ENCODE results near the gene ARHGAP22.

ARHGAP22 gene

GRCh38 chr10:48538611-48539010 lies 66.3 kb downstream of the ARHGAP22 start:
- ATAC-seq (ENCODE audit: low read depth) (no peak), DNase-seq (ENCODE audit: low spot score in 2 of 2) (no peak)
- Mint-ChIP-seq H3K27ac (no peak overlapping the region), H3K36me3 (no peaks in the 10 kb centered on the region), H3K4me3 (no peak overlapping the region), H3K4me1 (no peaks in the 10 kb centered on the region), H3K9me3 (no peaks in the 10 kb centered on the region), H3K27me3 (no peaks in the 10 kb centered on the region)

DNA sequence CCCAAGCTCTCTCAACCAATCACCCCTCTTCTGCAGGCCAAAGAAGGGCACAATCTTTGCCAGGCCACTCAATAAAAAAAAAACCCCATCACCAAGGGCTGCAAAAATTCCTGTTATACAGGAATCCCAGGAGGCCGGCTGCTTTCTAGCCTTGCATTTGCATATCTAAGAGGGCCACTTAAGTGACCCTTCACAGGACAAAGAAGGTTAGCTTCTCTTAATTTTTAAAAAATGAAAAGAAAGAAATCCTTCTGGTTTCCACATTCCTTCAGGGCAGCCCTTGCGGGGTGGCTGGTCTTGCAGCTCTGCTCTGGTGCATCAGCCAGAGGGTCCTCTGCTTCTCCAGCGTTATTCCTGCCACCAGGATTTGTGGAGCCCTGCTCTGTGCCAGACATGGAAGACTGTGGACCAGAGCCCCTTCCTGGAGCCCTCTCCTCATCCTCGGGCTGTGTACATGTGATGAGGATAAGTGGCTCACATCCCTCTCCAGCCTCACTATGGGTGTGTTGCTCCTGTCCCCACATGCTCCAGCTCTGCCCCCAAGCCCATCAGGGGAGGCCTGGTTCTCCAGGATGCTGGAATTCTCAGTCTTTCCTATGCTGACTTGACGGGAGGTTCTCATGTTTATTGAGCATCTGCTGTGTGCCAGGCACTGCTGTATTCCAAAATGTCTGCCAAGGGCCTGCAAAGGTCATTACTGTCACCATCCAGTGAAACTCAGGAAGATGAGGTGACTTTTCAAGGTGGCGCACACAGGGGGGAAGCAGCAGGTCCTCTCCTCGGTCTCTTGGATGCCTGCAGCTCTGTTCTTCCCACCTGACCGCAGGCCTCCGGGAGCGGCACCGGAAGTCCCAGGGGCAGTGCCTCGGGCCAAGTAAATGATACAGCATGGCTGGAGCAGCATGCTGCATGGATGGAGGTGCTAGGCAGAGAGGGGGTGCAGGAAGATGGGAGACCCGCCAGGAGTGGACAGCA lies 67.7 kb downstream of the ARHGAP22 start:
- Mint-ChIP-seq H3K9me3 (no peaks in the 10 kb centered on the region), H3K4me1 (no peaks in the 10 kb centered on the region), H3K4me3 (no peak overlapping the region), H3K36me3 (no peaks in the 10 kb centered on the region), H3K27me3 (no peaks in the 10 kb centered on the region), H3K27ac (no peak overlapping the region)
- DNase-seq (ENCODE audit: low spot score in 2 of 2): no peak
- no peak for ATAC-seq (ENCODE audit: low read depth)

- no peak overlapping the region for H3K4me3 Mint-ChIP-seq
- H3K27me3 Mint-ChIP-seq: no peaks in the 10 kb centered on the region
- ATAC-seq (ENCODE audit: low read depth) (no peak), DNase-seq (ENCODE audit: low spot score in 2 of 2) (no peak)
- no peaks in the 10 kb centered on the region for H3K4me1 Mint-ChIP-seq
- H3K9me3 Mint-ChIP-seq: no peaks in the 10 kb centered on the region
- no peak overlapping the region for H3K27ac Mint-ChIP-seq
- H3K36me3 Mint-ChIP-seq: no peaks in the 10 kb centered on the region
Measured at GRCh38 chr10:48536156-48536500, 68.7 kb downstream of the ARHGAP22 start.

GRCh38 chr10:48535416-48536155 lies 69.3 kb downstream of the ARHGAP22 start:
- no peak for DNase-seq (ENCODE audit: low spot score in 2 of 2)
- ATAC-seq (ENCODE audit: low read depth): no peak
- H3K4me1 Mint-ChIP-seq: no peaks in the 10 kb centered on the region
- no peaks in the 10 kb centered on the region for H3K9me3 Mint-ChIP-seq
- no peak overlapping the region for H3K4me3 Mint-ChIP-seq
- H3K36me3 Mint-ChIP-seq: no peaks in the 10 kb centered on the region
- no peak overlapping the region for H3K27ac Mint-ChIP-seq
- H3K27me3 Mint-ChIP-seq: no peaks in the 10 kb centered on the region

- no peaks in the 10 kb centered on the region for H3K9me3 Mint-ChIP-seq
- no peaks in the 10 kb centered on the region for H3K4me1 Mint-ChIP-seq
- no peak for DNase-seq (ENCODE audit: low spot score in 2 of 2)
Measured at GRCh38 chr10:48533951-48534720, 70.7 kb downstream of the ARHGAP22 start.

GRCh38 chr10:48533540-48533939 lies 71.3 kb downstream of the ARHGAP22 start:
- H3K4me1 Mint-ChIP-seq: no peaks in the 10 kb centered on the region
- H3K27ac Mint-ChIP-seq: no peak overlapping the region
- no peaks in the 10 kb centered on the region for H3K36me3 Mint-ChIP-seq
- H3K27me3 Mint-ChIP-seq: peaks cover 2% of the 10 kb centered on the region
- H3K4me3 Mint-ChIP-seq: no peak overlapping the region
- H3K9me3 Mint-ChIP-seq: no peaks in the 10 kb centered on the region
- ATAC-seq (ENCODE audit: low read depth) (no peak), DNase-seq (ENCODE audit: low spot score in 2 of 2) (no peak)

More at GRCh38 chr10:48533951-48534720, 70.7 kb downstream of the ARHGAP22 start:
- H3K27ac Mint-ChIP-seq: no peak overlapping the region
- H3K36me3 Mint-ChIP-seq: no peaks in the 10 kb centered on the region
- H3K27me3 Mint-ChIP-seq: no peaks in the 10 kb centered on the region
- no peak for ATAC-seq (ENCODE audit: low read depth)
- H3K4me3 Mint-ChIP-seq: no peak overlapping the region

GRCh38 chr10:48531486-48531885 lies 73.4 kb downstream of the ARHGAP22 start:
- DNase-seq (ENCODE audit: low spot score in 2 of 2) (no peak), ATAC-seq (ENCODE audit: low read depth) (no peak)
- no peaks in the 10 kb centered on the region for H3K4me1 Mint-ChIP-seq
- H3K4me3 Mint-ChIP-seq: no peak overlapping the region
- no peak overlapping the region for H3K27ac Mint-ChIP-seq
- peaks cover 8% of the 10 kb centered on the region for H3K27me3 Mint-ChIP-seq
- H3K9me3 Mint-ChIP-seq: peaks cover 4% of the 10 kb centered on the region
- H3K36me3 Mint-ChIP-seq: no peaks in the 10 kb centered on the region

GRCh38 chr10:48529331-48529730 lies 75.5 kb downstream of the ARHGAP22 start:
- H3K36me3 Mint-ChIP-seq: no peaks in the 10 kb centered on the region
- peaks cover 10% of the 10 kb centered on the region for H3K27me3 Mint-ChIP-seq
- no peak overlapping the region for H3K27ac Mint-ChIP-seq
- no peak overlapping the region for H3K4me3 Mint-ChIP-seq
- peaks cover 4% of the 10 kb centered on the region for H3K9me3 Mint-ChIP-seq
- H3K4me1 Mint-ChIP-seq: no peaks in the 10 kb centered on the region
- ATAC-seq (ENCODE audit: low read depth): no peak
- no peak for DNase-seq (ENCODE audit: low spot score in 2 of 2)

- H3K9me3 Mint-ChIP-seq: peaks cover 4% of the 10 kb centered on the region
- H3K4me1 Mint-ChIP-seq: no peaks in the 10 kb centered on the region
- H3K27ac Mint-ChIP-seq: no peak overlapping the region
- DNase-seq (ENCODE audit: low spot score in 2 of 2) (no peak), ATAC-seq (ENCODE audit: low read depth) (no peak)
- H3K4me3 Mint-ChIP-seq: no peak overlapping the region
- no peaks in the 10 kb centered on the region for H3K36me3 Mint-ChIP-seq
- peaks cover 10% of the 10 kb centered on the region for H3K27me3 Mint-ChIP-seq
Measured at GRCh38 chr10:48527756-48528155, 77.1 kb downstream of the ARHGAP22 start.

- Mint-ChIP-seq H3K27me3 (peaks cover 10% of the 10 kb centered on the region), H3K9me3 (peaks cover 4% of the 10 kb centered on the region), H3K4me1 (no peaks in the 10 kb centered on the region), H3K4me3 (no peak overlapping the region), H3K36me3 (no peaks in the 10 kb centered on the region), H3K27ac (no peak overlapping the region)
- DNase-seq (ENCODE audit: low spot score in 2 of 2) (no peak), ATAC-seq (ENCODE audit: low read depth) (no peak)
Measured at GRCh38 chr10:48526846-48527505, 77.9 kb downstream of the ARHGAP22 start.

GRCh38 chr10:48526011-48526821 lies 78.7 kb downstream of the ARHGAP22 start:
- Mint-ChIP-seq H3K36me3 (no peaks in the 10 kb centered on the region), H3K4me3 (no peak overlapping the region), H3K4me1 (no peaks in the 10 kb centered on the region), H3K27me3 (peaks cover 10% of the 10 kb centered on the region), H3K27ac (no peak overlapping the region), H3K9me3 (peaks cover 4% of the 10 kb centered on the region)
- ATAC-seq (ENCODE audit: low read depth) (no peak), DNase-seq (ENCODE audit: low spot score in 2 of 2) (no peak)

DNA sequence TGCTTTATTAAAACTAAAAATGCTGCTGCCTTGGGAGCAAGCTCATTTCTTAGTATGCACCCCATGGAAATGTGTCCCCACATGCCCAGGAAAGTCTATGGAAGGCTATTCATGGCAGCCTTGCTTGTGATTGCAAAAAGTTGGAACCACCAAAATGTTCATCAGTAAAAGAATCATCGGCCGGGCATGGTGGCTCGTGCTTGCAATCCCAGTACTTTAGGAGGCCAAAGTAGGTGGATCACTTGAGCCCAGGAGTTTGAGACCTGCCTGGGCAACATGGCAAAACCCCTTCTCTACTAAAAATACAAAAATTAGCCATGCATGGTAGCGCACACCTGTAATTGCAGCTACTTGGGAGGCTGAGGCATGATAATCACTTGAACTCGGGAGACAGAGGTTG lies 79.8 kb downstream of the ARHGAP22 start:
- ATAC-seq (ENCODE audit: low read depth): no peak
- H3K36me3 Mint-ChIP-seq: no peaks in the 10 kb centered on the region
- DNase-seq (ENCODE audit: low spot score in 2 of 2): no peak
- peaks cover 13% of the 10 kb centered on the region for H3K27me3 Mint-ChIP-seq
- H3K4me3 Mint-ChIP-seq: no peak overlapping the region
- H3K9me3 Mint-ChIP-seq: peaks cover 4% of the 10 kb centered on the region
- H3K4me1 Mint-ChIP-seq: no peaks in the 10 kb centered on the region
- no peak overlapping the region for H3K27ac Mint-ChIP-seq

Data from memory B cell (primary cell).